ENCODE results near the gene SLC25A10.

SLC25A10 gene

DNA sequence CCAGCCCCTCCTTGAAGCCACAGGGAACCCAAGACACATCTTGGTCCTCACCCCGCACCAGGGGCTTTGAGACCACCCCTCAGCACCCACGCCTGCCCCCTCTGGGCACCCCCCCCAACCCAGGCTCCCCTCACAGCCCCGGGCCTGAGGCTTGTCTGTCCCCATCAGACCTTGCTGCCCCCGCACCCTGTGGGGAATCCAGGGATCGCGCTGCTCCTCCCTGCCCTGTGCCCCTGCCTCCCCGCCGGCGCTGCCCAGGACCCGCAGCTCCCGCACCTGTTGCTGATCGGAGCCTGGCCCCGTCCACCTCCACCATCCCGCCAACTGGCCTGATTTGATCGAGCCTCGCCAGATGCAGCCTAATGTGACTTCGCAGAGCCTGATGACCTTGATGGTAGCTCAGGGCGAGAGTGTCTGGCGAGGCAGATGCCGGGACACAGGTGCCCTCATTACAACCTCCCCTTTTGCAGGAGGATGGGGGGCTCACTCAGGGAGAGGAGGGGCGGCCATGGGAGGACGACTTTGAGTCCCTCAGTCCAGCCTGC lies 29.0 kb downstream of the SLC25A10 start:
- Histone ChIP-seq H2AFZ (ENCODE audit: low read depth) (no peak overlapping the region), H3K79me2 (ENCODE audit: insufficient read depth, low read depth) (no peaks in the 10 kb centered on the region), H3K36me3 (ENCODE audit: insufficient read depth) (no peaks in the 10 kb centered on the region), H3K4me1 (ENCODE audit: low read depth, poor library complexity, severe bottlenecking) (no peaks in the 10 kb centered on the region), H4K20me1 (ENCODE audit: insufficient read depth) (no peaks in the 10 kb centered on the region), H3K27me3 (ENCODE audit: insufficient read depth, low read depth) (peaks cover 32% of the 10 kb centered on the region; the same call in 1 of the 2 replicates), H3K9ac (no peak overlapping the region), H3K4me2 (no peak overlapping the region), H3K4me3 (IDR thresholded peaks at IDR 0.05; ENCODE audit: insufficient read depth, low read depth, low read length) (no peak overlapping the region), H3K27ac (no peak overlapping the region)
- TF ChIP-seq, protein P1, sequence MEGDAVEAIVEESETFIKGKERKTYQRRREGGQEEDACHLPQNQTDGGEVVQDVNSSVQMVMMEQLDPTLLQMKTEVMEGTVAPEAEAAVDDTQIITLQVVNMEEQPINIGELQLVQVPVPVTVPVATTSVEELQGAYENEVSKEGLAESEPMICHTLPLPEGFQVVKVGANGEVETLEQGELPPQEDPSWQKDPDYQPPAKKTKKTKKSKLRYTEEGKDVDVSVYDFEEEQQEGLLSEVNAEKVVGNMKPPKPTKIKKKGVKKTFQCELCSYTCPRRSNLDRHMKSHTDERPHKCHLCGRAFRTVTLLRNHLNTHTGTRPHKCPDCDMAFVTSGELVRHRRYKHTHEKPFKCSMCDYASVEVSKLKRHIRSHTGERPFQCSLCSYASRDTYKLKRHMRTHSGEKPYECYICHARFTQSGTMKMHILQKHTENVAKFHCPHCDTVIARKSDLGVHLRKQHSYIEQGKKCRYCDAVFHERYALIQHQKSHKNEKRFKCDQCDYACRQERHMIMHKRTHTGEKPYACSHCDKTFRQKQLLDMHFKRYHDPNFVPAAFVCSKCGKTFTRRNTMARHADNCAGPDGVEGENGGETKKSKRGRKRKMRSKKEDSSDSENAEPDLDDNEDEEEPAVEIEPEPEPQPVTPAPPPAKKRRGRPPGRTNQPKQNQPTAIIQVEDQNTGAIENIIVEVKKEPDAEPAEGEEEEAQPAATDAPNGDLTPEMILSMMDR (conservative IDR thresholded peaks at IDR 0.05; ENCODE audit: low read depth, low read length) = no peak

DNA sequence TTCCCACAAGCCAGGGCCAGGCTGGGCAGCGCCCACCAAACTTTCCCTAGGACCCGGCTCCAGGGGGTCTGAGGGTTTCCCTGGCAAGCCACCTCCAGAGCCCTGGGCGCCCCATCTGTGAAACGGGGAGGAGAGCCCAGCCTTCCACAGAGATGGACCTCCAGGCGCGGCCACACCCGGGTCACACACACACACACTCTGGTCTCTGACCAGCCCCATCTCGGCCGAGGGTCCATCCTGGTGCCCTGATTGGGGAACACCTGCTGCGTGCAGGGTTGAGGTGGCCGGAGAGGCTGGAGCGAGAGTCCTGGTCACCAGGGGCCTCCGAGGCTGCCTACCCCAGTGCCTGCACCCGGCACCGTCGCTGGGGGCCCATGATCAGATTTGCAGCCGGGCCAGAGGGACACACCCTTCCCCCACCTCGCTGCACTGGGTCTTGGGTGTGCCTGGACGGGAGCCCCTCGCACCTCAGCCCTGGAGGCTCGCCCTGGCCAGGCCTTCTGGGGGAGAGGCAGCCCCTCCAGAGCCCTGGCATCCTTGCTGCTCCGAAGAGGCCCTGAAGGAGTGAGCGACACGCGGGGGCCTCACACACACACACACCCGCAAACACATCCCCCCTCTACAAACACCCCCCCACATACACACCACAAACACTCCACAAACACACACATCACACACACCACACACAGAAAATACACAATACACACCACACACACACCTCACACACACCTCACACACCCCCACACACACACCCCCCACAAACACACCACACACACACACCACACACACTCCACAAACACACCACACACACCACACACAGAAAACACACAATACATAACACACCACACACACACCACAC lies 29.7 kb downstream of the SLC25A10 start:
- Histone ChIP-seq H3K4me2 (no peak overlapping the region), H3K27me3 (ENCODE audit: insufficient read depth, low read depth) (peaks cover 26% of the 10 kb centered on the region; the same call in 1 of the 2 replicates), H3K4me1 (ENCODE audit: low read depth, poor library complexity, severe bottlenecking) (no peaks in the 10 kb centered on the region), H2AFZ (ENCODE audit: low read depth) (no peak overlapping the region), H3K27ac (no peak overlapping the region), H3K4me3 (IDR thresholded peaks at IDR 0.05; ENCODE audit: insufficient read depth, low read depth, low read length) (no peak overlapping the region), H3K9ac (no peak overlapping the region), H3K36me3 (ENCODE audit: insufficient read depth) (no peaks in the 10 kb centered on the region), H3K79me2 (ENCODE audit: insufficient read depth, low read depth) (no peaks in the 10 kb centered on the region), H4K20me1 (ENCODE audit: insufficient read depth) (no peaks in the 10 kb centered on the region)
- TF ChIP-seq, protein P1 (conservative IDR thresholded peaks at IDR 0.05; ENCODE audit: low read depth, low read length) = no peak
